GM12875 (cell line): Measurements from ENCODE around the gene LAT.

Experiments used
- H3K4me3 ChIP-seq: one replicate; pipeline ENCODE4 v1.5.1; 2011; ENCODE audit warnings: low read depth, low read length, control low read depth
- CTCF ChIP-seq: IDR thresholded peaks from 2 replicates; pipeline ENCODE4 v1.5.1; 2011; ENCODE audit warnings: low read depth, mild to moderate bottlenecking, control low read depth, inconsistent platforms, low read length, moderate library complexity, borderline replicate concordance; ENCODE audit not compliant: insufficient read depth

Gene LAT

GRCh38 chr16:28986046-28986445 lies 1.2 kb downstream of the LAT start:
- H3K4me3 ChIP-seq, result no peak overlapping the region
- TF ChIP-seq CTCF, result no peak

- no peak for TF ChIP-seq CTCF
- H3K4me3 ChIP-seq, result no peak overlapping the region
Observed at GRCh38 chr16:28986492-28986891, 1.6 kb downstream of the LAT start.

GRCh38 chr16:28987170-28987853 lies 2.5 kb downstream of the LAT start:
- no peak for TF ChIP-seq CTCF
- H3K4me3 ChIP-seq, result no peak overlapping the region

GRCh38 chr16:28989363-28989762 lies 4.5 kb downstream of the LAT start:
- no peak for TF ChIP-seq CTCF
- no peak overlapping the region for H3K4me3 ChIP-seq

- H3K4me3 ChIP-seq, result no peak overlapping the region
- TF ChIP-seq CTCF, result no peak
Observed at GRCh38 chr16:28990375-28991040, 5.7 kb downstream of the LAT start.

GRCh38 chr16:28991687-28992086 lies 6.8 kb downstream of the LAT start:
- H3K4me3 ChIP-seq, result no peak overlapping the region
- no peak for TF ChIP-seq CTCF

- no peak overlapping the region for H3K4me3 ChIP-seq
- TF ChIP-seq CTCF, result no peak
Observed at GRCh38 chr16:28992496-28992895, 7.6 kb downstream of the LAT start.
